Uterus (tissue), 2 donors: Measurements from ENCODE around the gene FN1.

ENCODE experiments used
- POLR2A ChIP-seq, 2 donors: fragments of 450-650 bp; IDR thresholded peaks; one replicate each; pipeline ENCODE4 v1.6.1; 2016; ENCODE audit warnings: antibody characterized with exemption in 2 of 2, mild to moderate bottlenecking in 1 of 2, moderate library complexity in 1 of 2
- TF ChIP-seq, protein P1 (sequence below), 4 experiments: fragments of 200-600 bp in 2 of 4; fragments of 450-650 bp in 2 of 4; sonication (generic) in 2 of 4; IDR thresholded peaks; one replicate each; pipeline ENCODE4 v1.5.1; 2016 to 2019; ENCODE audit warnings: antibody characterized with exemption in 4 of 4, mild to moderate bottlenecking in 2 of 4, moderate library complexity in 1 of 4

DNA sequence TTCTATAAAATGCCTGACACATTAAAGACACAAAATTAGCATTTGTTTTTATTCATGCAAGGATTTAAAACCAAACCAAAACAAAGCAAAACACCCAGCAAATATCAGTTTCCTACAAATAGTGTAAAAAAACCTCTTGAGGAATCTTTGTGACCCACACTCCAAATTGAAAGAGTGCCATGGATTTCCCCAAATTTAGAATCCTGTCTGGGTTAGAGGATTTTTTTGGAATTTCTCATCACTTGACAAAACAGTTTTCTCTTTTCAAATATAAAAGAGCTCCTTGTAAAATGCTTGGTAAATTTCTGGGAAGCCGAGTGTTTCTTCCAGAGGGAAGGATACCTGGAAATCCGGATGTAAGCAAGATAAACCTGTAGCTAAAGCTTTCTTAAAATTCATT, 1.7 kb upstream of the FN1 start:
- TF ChIP-seq, protein P1, sequence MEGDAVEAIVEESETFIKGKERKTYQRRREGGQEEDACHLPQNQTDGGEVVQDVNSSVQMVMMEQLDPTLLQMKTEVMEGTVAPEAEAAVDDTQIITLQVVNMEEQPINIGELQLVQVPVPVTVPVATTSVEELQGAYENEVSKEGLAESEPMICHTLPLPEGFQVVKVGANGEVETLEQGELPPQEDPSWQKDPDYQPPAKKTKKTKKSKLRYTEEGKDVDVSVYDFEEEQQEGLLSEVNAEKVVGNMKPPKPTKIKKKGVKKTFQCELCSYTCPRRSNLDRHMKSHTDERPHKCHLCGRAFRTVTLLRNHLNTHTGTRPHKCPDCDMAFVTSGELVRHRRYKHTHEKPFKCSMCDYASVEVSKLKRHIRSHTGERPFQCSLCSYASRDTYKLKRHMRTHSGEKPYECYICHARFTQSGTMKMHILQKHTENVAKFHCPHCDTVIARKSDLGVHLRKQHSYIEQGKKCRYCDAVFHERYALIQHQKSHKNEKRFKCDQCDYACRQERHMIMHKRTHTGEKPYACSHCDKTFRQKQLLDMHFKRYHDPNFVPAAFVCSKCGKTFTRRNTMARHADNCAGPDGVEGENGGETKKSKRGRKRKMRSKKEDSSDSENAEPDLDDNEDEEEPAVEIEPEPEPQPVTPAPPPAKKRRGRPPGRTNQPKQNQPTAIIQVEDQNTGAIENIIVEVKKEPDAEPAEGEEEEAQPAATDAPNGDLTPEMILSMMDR (IDR thresholded peaks at IDR 0.05): no peak
- no peak for TF ChIP-seq POLR2A (IDR thresholded peaks at IDR 0.05)
